HepG2 (cell line): Measurements from ENCODE around the gene APEX1. TPM values are rescaled to one million over a fixed set of nuclear protein-coding genes. Genes with fewer than 3 reads are reported as not detected.

ENCODE experiments used
- BCL6 ChIP-seq: IDR thresholded peaks from 2 replicates; pipeline ENCODE4 v1.6.1; 2016; ENCODE audit warnings: missing genetic modification reagents, missing compliant biosample characterization
- CHD2 ChIP-seq: IDR thresholded peaks from 2 replicates; pipeline ENCODE4 v1.6.1; 2011; ENCODE audit warnings: low read depth, low read length, improper control_type of control experiment
- KIAA2018 ChIP-seq: sonication (generic); formaldehyde crosslinking; IDR thresholded peaks from 2 replicates; pipeline ENCODE4 v1.5.0; 2020; ENCODE audit warnings: mild to moderate bottlenecking, missing genetic modification reagents, borderline replicate concordance
- MYNN ChIP-seq: sonication (generic); formaldehyde crosslinking; IDR thresholded peaks from 2 replicates; pipeline ENCODE4 v1.4.0; 2020; ENCODE audit warnings: mild to moderate bottlenecking, low read depth, missing genetic modification reagents
- RBM22 ChIP-seq: fragments of 200-400 bp; formaldehyde crosslinking; optimal IDR thresholded peaks from 2 replicates; pipeline ENCODE3; 2017; ENCODE audit warnings: mild to moderate bottlenecking, low read length, moderate library complexity
- SIN3B ChIP-seq: fragments of 150-350 bp; IDR thresholded peaks from 2 replicates; pipeline ENCODE4 v1.6.1; 2014; ENCODE audit warnings: low read length
- SOX5 ChIP-seq: IDR thresholded peaks from 2 replicates; pipeline ENCODE4 v1.6.1; 2016; ENCODE audit warnings: borderline replicate concordance
- SRSF4 ChIP-seq: fragments of 200-400 bp; formaldehyde crosslinking; IDR thresholded peaks from one replicate; pipeline ENCODE4 v1.6.1; 2018; ENCODE audit warnings: mild to moderate bottlenecking, low read depth, low read length, moderate library complexity; ENCODE audit not compliant: poor library complexity, severe bottlenecking
- TBL1XR1 ChIP-seq: fragments of 150-350 bp; IDR thresholded peaks from 2 replicates; pipeline ENCODE4 v1.6.1; 2014; ENCODE audit warnings: borderline replicate concordance, low read length; ENCODE audit not compliant: partially characterized antibody
- ZNF274 ChIP-seq: sonication (generic); formaldehyde crosslinking; IDR thresholded peaks from 2 replicates; pipeline ENCODE4 v1.5.1; 2020; ENCODE audit warnings: mild to moderate bottlenecking, missing genetic modification reagents
- ZNF280B ChIP-seq: sonication (generic); formaldehyde crosslinking; IDR thresholded peaks from 2 replicates; pipeline ENCODE4 v1.5.0; 2020; ENCODE audit warnings: missing genetic modification reagents, mild to moderate bottlenecking, borderline replicate concordance
- ZNF691 ChIP-seq: sonication (generic); formaldehyde crosslinking; IDR thresholded peaks from 2 replicates; pipeline ENCODE4 v1.4.0; 2020; ENCODE audit warnings: missing genetic modification reagents, low read depth, mild to moderate bottlenecking, borderline replicate concordance
- polyA plus RNA-seq, 8 experiments: library from polyadenylated mRNA; depleted of rRNA in 3 of 8; stranded (reverse) in 7 of 8; unstranded in 1 of 8; fragments of >200 nt; fragmentation: Illumina TruSeq in 4 of 8; extraction: Trizol in 4 of 8; gene quantifications; 2 replicates each; pipeline versions ENCODE4 v1.2.1 to v1.2.3, GENCODE V29; 2011 to 2016; ENCODE audit warnings: low read depth in 4 of 8, missing spikeins in 1 of 8, mixed read lengths in 1 of 8; ENCODE audit not compliant: insufficient read depth in 1 of 8
- total RNA-seq, 5 experiments: library from RNA; depleted of rRNA; stranded (reverse); fragments of >200 nt; fragmentation: Illumina TruSeq; extraction: Trizol; gene quantifications; 2 replicates each; pipeline ENCODE4 v1.2.3, GENCODE V29; 2016; ENCODE audit warnings: low read depth in 1 of 5

The APEX1 gene
- total and polyA plus RNA-seq, 2 of the 13 experiments (the other 11 are each of a cell fraction or from before 2014, with no cell fraction given): 171 to 405 TPM

- no peak for TF ChIP-seq KIAA2018 (CRISPR knock-in tag)
- TF ChIP-seq SOX5 (CRISPR knock-in tag): no peak
- no peak for TF ChIP-seq BCL6 (CRISPR knock-in tag)
- no peak for TF ChIP-seq ZNF280B (CRISPR knock-in tag)
- no peak for TF ChIP-seq TBL1XR1
- TF ChIP-seq ZNF274 (CRISPR knock-in tag): no peak
- TF ChIP-seq SIN3B: no peak
- TF ChIP-seq SRSF4: no peak
- no peak for TF ChIP-seq ZNF691 (CRISPR knock-in tag)
- no peak for TF ChIP-seq RBM22
- TF ChIP-seq CHD2: no peak
- no peak for TF ChIP-seq MYNN
Measured at GRCh38 chr14:20499881-20500280, 44.9 kb downstream of the APEX1 start (continued).
